ENCODE results near the gene COX10. TPM values are rescaled to one million over a fixed set of nuclear protein-coding genes. Genes with fewer than 3 reads are reported as not detected.
"Not testable (repeated sequence)": the region's sequence is repeated elsewhere in the genome, so short reads cannot be mapped to it uniquely, and the experiment has no call there.

The COX10 gene
- total RNA-seq, 4 donors from 2014 or later = 20.3 to 27.2 (median 22.0) TPM

GRCh38 chr17:14157822-14158221 lies 88.5 kb downstream of the COX10 start:
- intact Hi-C loops (cut with DNase I) = no loop called here
- Histone ChIP-seq H3K27ac (replicated peaks in 1 of 4) (no peak overlapping the region), H3K4me1 (peaks cover 0 to 6% (median 0%) of the 10 kb centered on the region in 4 donors), H3K4me3 (no peak overlapping the region), H3K9me3 (no peaks in the 10 kb centered on the region), H3K36me3 (peaks cover 0 to 15% (median 0%) of the 10 kb centered on the region in 4 donors), H3K27me3 (no peaks in the 10 kb centered on the region)
- TF ChIP-seq CTCF (IDR thresholded peaks at IDR 0.05) (no peak), POLR2AphosphoS5 (IDR thresholded peaks at IDR 0.05) (no peak), POLR2A (IDR thresholded peaks at IDR 0.05; ENCODE audit: low read depth) (no peak), EP300 (IDR thresholded peaks at IDR 0.05) (no peak)
- 84% methylated on average over 1 of the region's 1 CpG for WGBS
- DNase-seq (ENCODE audit: extremely low spot score) = no peak

- 81% methylated on average over 3 of the region's 3 CpGs for WGBS
- Histone ChIP-seq H3K4me1 (no peaks in the 10 kb centered on the region), H3K9me3 (no peaks in the 10 kb centered on the region), H3K4me3 (no peak overlapping the region), H3K27me3 (no peaks in the 10 kb centered on the region), H3K36me3 (peaks cover 0 to 15% (median 0%) of the 10 kb centered on the region in 4 donors), H3K27ac (replicated peaks in 1 of 4) (no peak overlapping the region)
- no peak for DNase-seq (ENCODE audit: extremely low spot score)
- TF ChIP-seq CTCF (IDR thresholded peaks at IDR 0.05) (no peak), EP300 (IDR thresholded peaks at IDR 0.05) (no peak), POLR2AphosphoS5 (IDR thresholded peaks at IDR 0.05) (no peak), POLR2A (IDR thresholded peaks at IDR 0.05; ENCODE audit: low read depth) (no peak)
- intact Hi-C loops (cut with DNase I) = no loop called here
These were observed 89.4 kb downstream of the COX10 start for GRCh38 chr17:14158707-14159106.

GRCh38 chr17:14161419-14161818 lies 92.1 kb downstream of the COX10 start:
- DNase-seq (ENCODE audit: extremely low spot score) = no peak
- H3K27ac ChIP-seq (replicated peaks in 1 of 4) = no peak overlapping the region
- intact Hi-C loops (cut with DNase I) = no loop called here
- H3K27me3 ChIP-seq = no peaks in the 10 kb centered on the region
- no peaks in the 10 kb centered on the region for H3K9me3 ChIP-seq
- TF ChIP-seq EP300 (IDR thresholded peaks at IDR 0.05) (no peak), POLR2AphosphoS5 (IDR thresholded peaks at IDR 0.05) (no peak), POLR2A (IDR thresholded peaks at IDR 0.05; ENCODE audit: low read depth) (no peak), CTCF (IDR thresholded peaks at IDR 0.05) (no peak)
- 75% methylated on average over 1 of the region's 1 CpG for WGBS
- no peaks in the 10 kb centered on the region for H3K4me1 ChIP-seq
- no peak overlapping the region for H3K4me3 ChIP-seq
- peaks cover 0 to 15% (median 0%) of the 10 kb centered on the region in 4 donors for H3K36me3 ChIP-seq

GRCh38 chr17:14165616-14166015 lies 96.3 kb downstream of the COX10 start:
- WGBS = 100% methylated on average over 1 of the region's 1 CpG
- H3K4me3 ChIP-seq = no peak overlapping the region
- peaks cover 0 to 10% (median 3%) of the 10 kb centered on the region in 4 donors for H3K36me3 ChIP-seq
- H3K27me3 ChIP-seq = no peaks in the 10 kb centered on the region
- TF ChIP-seq EP300 (IDR thresholded peaks at IDR 0.05) (no peak), POLR2AphosphoS5 (IDR thresholded peaks at IDR 0.05) (no peak), POLR2A (IDR thresholded peaks at IDR 0.05; ENCODE audit: low read depth) (no peak), CTCF (IDR thresholded peaks at IDR 0.05) (no peak)
- no peaks in the 10 kb centered on the region for H3K4me1 ChIP-seq
- H3K27ac ChIP-seq (replicated peaks in 1 of 4) = no peak overlapping the region
- intact Hi-C loops (cut with DNase I) = no loop called here
- peaks cover 0 to 10% (median 4%) of the 10 kb centered on the region in 4 donors for H3K9me3 ChIP-seq
- DNase-seq (ENCODE audit: extremely low spot score) = no peak

GRCh38 chr17:14167831-14168230 lies 98.5 kb downstream of the COX10 start:
- H3K27ac ChIP-seq (replicated peaks in 1 of 4); intact Hi-C loops (cut with DNase I); H3K9me3 ChIP-seq; H3K4me1 ChIP-seq; H3K27me3 ChIP-seq; H3K36me3 ChIP-seq; H3K4me3 ChIP-seq; DNase-seq (ENCODE audit: extremely low spot score): not testable (repeated sequence)
- WGBS = 91% methylated on average over 1 of the region's 1 CpG

All from esophagus muscularis mucosa (tissue), 4 donors.